ENCODE data around the gene PERM1.
A peak's percentile ranks its signal among the peaks of the same experiment; 100 is the strongest.

DNA sequence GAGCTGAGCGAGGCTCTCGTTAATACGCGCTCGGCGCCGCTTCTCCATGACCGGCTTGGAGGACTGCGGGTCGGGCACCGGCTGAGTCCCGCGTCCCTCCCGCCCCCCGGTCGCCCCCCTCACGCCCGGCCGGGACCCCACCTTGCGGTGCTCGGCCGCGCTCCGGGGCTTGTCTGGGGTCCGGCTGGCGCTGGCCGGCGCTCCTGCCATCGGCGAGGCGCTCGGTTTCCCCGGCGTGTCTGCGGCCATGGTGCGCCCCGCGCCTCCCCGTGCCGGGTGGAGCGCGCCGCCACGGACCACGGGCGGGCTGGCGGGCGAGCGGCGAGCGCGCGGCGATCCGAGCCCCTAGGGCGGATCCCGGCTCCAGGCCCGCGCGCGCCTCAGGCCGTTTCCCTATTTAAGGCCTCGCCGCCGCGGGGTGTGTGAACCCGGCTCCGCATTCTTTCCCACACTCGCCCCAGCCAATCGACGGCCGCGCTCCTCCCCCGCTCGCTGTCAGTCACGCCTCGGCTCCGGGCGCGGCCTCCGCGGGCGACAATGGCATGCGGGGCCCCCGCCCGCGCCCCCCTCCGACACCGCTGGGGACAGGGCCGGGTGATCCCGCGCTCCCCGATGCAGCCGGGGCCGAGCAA is 17.9 kb upstream of the PERM1 start, which contains the start of gene HES4:
- TF ChIP-seq, protein P1, sequence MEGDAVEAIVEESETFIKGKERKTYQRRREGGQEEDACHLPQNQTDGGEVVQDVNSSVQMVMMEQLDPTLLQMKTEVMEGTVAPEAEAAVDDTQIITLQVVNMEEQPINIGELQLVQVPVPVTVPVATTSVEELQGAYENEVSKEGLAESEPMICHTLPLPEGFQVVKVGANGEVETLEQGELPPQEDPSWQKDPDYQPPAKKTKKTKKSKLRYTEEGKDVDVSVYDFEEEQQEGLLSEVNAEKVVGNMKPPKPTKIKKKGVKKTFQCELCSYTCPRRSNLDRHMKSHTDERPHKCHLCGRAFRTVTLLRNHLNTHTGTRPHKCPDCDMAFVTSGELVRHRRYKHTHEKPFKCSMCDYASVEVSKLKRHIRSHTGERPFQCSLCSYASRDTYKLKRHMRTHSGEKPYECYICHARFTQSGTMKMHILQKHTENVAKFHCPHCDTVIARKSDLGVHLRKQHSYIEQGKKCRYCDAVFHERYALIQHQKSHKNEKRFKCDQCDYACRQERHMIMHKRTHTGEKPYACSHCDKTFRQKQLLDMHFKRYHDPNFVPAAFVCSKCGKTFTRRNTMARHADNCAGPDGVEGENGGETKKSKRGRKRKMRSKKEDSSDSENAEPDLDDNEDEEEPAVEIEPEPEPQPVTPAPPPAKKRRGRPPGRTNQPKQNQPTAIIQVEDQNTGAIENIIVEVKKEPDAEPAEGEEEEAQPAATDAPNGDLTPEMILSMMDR (IDR thresholded peaks at IDR 0.05) = peak in 1 of 4 experiments; percentile 18
- TF ChIP-seq POLR2A (IDR thresholded peaks at IDR 0.05) = peak; percentile 83 to 96
- no peak for TF ChIP-seq EP300 (IDR thresholded peaks at IDR 0.05)
- peak; percentile 67 for TF ChIP-seq POLR2AphosphoS5 (IDR thresholded peaks at IDR 0.05)

All from gastroesophageal sphincter (tissue), 3 donors.